BLaER1 treated with 17β-estradiol and CSF1 and Interleukin-3, amounts not matched to agents 10 nM and 100 nM (cell line): Measurements from ENCODE around the gene LIMS3.
"Not testable (repeated sequence)": the region's sequence is repeated elsewhere in the genome, so short reads cannot be mapped to it uniquely, and the experiment has no call there.

Experiments used
- H3K27ac ChIP-seq, 11 experiments: shearing (Covaris generic); formaldehyde crosslinking; 2 replicates each; pipeline ENCODE4 v1.8.1; 2022
- H3K27me3 ChIP-seq, 11 experiments: shearing (Covaris generic); formaldehyde crosslinking; 2 replicates each; pipeline ENCODE4 v1.8.1; 2022
- H3K36me3 ChIP-seq, 11 experiments: shearing (Covaris generic); formaldehyde crosslinking; 2 replicates each; pipeline ENCODE4 v1.8.1; 2022
- H3K4me1 ChIP-seq, 10 experiments: shearing (Covaris generic); formaldehyde crosslinking; 2 replicates each; pipeline ENCODE4 v1.8.1; 2022
- H3K4me2 ChIP-seq, 11 experiments: shearing (Covaris generic); formaldehyde crosslinking; 2 replicates each; pipeline ENCODE4 v1.8.1; 2022
- H3K4me3 ChIP-seq, 10 experiments: shearing (Covaris generic); formaldehyde crosslinking; 2 replicates each; pipeline ENCODE4 v1.8.1; 2022
- H3K9ac ChIP-seq, 11 experiments: shearing (Covaris generic); formaldehyde crosslinking; 2 replicates each; pipeline ENCODE4 v1.8.1; 2022
- H3K9me3 ChIP-seq, 11 experiments: shearing (Covaris generic); formaldehyde crosslinking; replicated peaks in 1 of 11; 2 replicates each; pipeline ENCODE4 v1.8.1; 2022
- H4K20me1 ChIP-seq, 11 experiments: shearing (Covaris generic); formaldehyde crosslinking; 2 replicates each; pipeline ENCODE4 v1.8.1; 2022

LIMS3 gene

DNA sequence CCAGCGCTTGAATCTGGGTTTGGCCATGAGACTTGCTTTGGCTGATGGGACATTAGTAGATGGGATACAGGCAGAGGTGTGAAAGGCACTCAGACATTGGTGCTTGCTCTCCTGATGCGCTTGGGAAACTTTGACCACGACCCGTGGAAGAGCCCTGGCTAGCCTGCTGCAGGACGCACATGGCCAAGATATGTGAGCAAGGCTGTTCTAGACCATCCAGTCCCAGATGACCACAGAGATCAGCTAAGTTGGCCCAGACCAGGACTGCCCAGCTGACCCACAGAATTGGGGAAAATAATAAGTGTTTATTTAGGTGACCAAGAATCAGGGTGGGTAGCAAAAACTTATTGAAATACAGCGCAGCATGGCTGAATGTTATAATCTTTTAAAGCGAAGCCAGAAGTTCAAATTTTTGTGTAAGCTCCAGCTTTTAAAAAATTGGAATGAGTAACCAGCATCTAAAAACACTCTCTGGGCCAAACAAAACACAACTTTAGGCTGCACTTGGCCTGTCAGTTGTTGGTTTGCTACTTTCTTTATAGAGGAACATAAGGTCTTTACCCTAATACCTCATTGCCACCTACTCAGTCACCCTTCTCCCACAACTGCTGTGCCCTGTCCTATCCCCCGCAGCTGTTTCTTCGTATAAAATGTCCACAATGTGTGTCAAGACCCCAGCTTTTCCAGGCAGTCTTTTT is 51.8 kb downstream of the LIMS3 start:
- not testable (repeated sequence) for H4K20me1 ChIP-seq, H3K4me1 ChIP-seq, H3K9me3 ChIP-seq, H3K4me2 ChIP-seq, H3K9ac ChIP-seq, H3K27ac ChIP-seq, H3K27me3 ChIP-seq, H3K36me3 ChIP-seq, H3K4me3 ChIP-seq

DNA sequence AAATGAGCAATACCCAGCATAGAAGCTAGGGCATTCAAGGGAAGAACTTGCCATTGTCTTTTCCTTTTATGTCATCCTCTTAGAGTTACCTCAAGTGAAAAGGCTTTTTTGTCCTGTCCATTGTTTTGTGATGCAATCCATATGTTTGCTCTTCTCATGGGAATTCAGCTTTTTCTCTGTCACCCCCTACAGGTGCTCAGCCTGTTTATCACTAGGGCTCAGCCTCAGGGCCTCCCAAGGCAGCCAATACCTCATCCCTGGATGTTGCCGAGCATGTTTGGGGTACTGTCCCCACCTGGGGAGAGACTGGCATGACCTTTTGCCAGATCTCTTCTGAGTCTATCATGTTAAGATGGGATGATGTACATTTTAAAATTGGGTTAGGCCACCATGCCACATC is 65.5 kb downstream of the LIMS3 start:
- not testable (repeated sequence) for H3K4me3 ChIP-seq, H3K4me2 ChIP-seq, H3K9ac ChIP-seq, H3K9me3 ChIP-seq, H3K27ac ChIP-seq, H3K4me1 ChIP-seq, H3K27me3 ChIP-seq, H4K20me1 ChIP-seq, H3K36me3 ChIP-seq

DNA sequence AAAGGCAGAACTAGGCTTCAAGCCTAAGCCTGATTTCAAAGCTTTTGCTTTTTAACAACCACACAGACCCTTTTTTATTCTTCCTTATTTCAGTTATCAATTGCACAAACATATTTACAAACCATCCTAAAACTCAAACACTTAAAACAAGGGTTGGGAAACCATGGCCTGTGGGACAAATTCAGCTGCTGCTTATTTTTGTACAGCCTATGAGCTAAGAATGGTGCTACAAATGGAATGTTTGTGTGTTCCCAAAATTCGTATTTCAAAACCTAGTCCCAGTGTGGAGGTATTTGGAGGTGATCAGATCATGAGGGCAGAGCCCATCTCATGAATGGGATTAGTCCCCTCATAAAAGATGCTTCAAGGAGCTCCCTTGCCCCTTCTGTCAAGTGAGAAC is 67.0 kb downstream of the LIMS3 start:
- not testable (repeated sequence) for H3K4me2 ChIP-seq, H4K20me1 ChIP-seq, H3K9ac ChIP-seq, H3K27ac ChIP-seq, H3K9me3 ChIP-seq, H3K36me3 ChIP-seq, H3K27me3 ChIP-seq, H3K4me3 ChIP-seq, H3K4me1 ChIP-seq

DNA sequence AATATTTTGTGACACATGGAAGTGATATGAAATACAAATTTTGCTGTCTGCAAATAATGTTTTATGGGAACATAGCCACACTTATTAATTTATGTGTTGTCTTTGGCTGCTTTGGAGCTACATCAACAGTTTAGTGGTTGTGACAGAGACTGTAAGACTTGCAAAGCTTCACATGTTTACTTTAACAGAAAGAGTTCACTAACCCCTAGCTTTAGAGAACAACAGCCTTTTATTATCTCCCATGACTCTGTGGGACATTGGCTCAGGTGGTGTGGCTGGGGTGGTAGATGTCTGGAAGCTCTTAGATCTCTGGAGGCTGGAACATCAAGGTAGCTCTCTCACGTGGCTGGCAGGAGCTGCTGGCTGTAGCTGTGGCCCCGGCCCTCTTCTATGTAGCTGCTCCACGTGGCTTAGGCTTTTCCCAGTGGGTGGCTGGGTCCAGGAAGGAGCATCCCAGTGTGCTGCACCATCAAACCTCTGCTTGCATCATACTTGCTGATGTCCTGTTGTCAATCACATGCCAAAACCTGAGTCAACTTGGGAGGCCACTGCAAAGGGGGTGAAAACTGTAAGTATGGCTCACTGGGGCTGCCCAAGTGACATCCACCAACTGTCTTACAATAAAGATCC is 67.7 kb downstream of the LIMS3 start:
- H3K9me3 ChIP-seq, H3K36me3 ChIP-seq, H3K9ac ChIP-seq, H3K4me1 ChIP-seq, H3K27me3 ChIP-seq, H4K20me1 ChIP-seq, H3K4me2 ChIP-seq, H3K4me3 ChIP-seq, H3K27ac ChIP-seq: not testable (repeated sequence)

DNA sequence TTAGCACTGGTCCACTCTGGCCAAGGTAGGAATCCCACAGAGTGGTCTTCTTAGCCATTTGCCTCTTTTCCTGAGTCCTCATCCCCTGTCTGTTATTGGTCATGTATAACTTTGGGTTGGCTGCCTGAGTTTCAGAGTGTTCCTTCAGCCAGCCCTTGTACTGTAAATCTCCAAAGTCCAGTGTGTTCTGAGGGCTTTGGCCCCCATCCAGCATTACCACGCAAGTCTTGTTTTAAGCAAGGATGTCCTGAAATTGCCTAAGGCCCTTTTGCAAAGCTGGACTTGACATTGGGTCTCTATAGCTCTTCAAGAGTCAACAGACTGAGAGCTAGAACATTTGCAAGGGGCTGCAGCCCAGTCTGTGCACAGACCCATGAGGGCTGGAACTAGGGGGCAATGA is 68.4 kb downstream of the LIMS3 start:
- H3K27me3 ChIP-seq, H3K4me3 ChIP-seq, H3K9ac ChIP-seq, H3K4me1 ChIP-seq, H3K9me3 ChIP-seq, H3K27ac ChIP-seq, H4K20me1 ChIP-seq, H3K36me3 ChIP-seq, H3K4me2 ChIP-seq: not testable (repeated sequence)

DNA sequence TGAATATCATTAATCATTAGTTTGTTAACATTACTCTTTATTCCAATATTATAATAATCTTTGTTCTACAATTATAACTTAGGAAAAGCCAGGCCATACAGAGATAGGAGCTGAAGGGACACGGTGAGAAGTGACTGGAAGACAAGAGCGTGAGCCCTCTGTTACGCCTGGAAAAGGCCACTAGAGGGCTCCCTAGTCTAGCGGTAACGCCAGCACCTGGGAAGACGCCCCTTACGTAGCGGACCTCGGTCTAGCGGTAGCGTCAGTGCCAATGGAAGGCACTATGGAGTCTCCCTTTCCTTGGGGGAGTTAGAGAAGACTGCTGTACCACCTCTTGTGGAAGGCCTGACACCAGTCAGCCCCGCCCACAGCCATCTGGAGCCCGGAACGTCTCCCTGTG is 71.4 kb downstream of the LIMS3 start:
- H3K9ac ChIP-seq, H3K4me1 ChIP-seq, H3K9me3 ChIP-seq, H3K4me2 ChIP-seq, H3K27me3 ChIP-seq, H3K4me3 ChIP-seq, H3K36me3 ChIP-seq, H3K27ac ChIP-seq, H4K20me1 ChIP-seq: not testable (repeated sequence)

DNA sequence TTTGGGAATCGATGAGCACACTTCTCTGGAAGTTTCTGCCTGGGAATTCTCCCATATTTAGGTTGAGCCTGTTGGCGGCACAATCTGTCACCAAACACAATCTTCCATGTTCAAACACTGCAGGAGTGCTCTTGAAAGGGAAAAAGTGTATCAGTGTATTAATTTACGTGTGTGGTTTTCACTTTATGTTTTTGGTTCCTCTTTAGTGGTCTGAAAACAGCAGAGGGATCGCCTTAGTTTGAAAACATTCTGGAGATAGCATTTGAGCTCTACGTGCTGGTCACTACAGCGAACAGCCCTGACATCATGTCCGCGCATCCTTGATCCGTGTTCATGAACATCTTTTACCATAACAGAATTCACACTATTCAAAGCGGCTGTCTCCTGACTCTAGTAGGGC is 73.2 kb downstream of the LIMS3 start:
- not testable (repeated sequence) for H3K9me3 ChIP-seq, H3K4me2 ChIP-seq, H3K4me3 ChIP-seq, H3K27me3 ChIP-seq, H4K20me1 ChIP-seq, H3K36me3 ChIP-seq, H3K9ac ChIP-seq, H3K4me1 ChIP-seq, H3K27ac ChIP-seq
